Panc1 (cell line): ENCODE measurements around the gene ZBTB20.

Experiments
- CTCF ChIP-seq: fragments of 450-650 bp; IDR thresholded peaks from 2 replicates; pipeline ENCODE4 v1.5.1; 2017; ENCODE audit warnings: mild to moderate bottlenecking
- POLR2AphosphoS5 ChIP-seq: IDR thresholded peaks from 2 replicates; pipeline ENCODE4 v1.6.1; 2012; ENCODE audit warnings: mild to moderate bottlenecking, low read depth, low read length, moderate library complexity
- REST ChIP-seq, 2 experiments: IDR thresholded peaks; 2 replicates each; pipeline ENCODE4 v1.6.1; 2011 to 2012; ENCODE audit warnings: low read depth in 2 of 2, control low read depth in 1 of 2, low read length in 1 of 2, mild to moderate bottlenecking in 1 of 2, moderate library complexity in 1 of 2; ENCODE audit not compliant: insufficient read depth in 1 of 2

GRCh38 chr3:114998971-114999579 is 148.0 kb downstream of the ZBTB20 start:
- TF ChIP-seq CTCF (no peak), POLR2AphosphoS5 (no peak), REST (IDR thresholded peaks at IDR 0.05; ENCODE audit: insufficient read depth in 1 of 2, low read depth in 2 of 2, low read length in 1 of 2) (no peak)
